Neural progenitor cell (in vitro differentiated cells): ENCODE data around the gene TMEM243. TPM values are rescaled to one million over a fixed set of nuclear protein-coding genes. Genes with fewer than 3 reads are reported as not detected.

ENCODE experiments used
- DNase-seq: peaks from one replicate; pipeline ENCODE4 v3.0.0-alpha.2; 2016; ENCODE audit warnings: low spot score
- H2AFZ ChIP-seq: fragments of 200-600 bp; sonication (generic); replicated peaks from 2 replicates; pipeline ENCODE4 v1.6.1; 2016; ENCODE audit warnings: antibody characterized with exemption
- H3F3A ChIP-seq: fragments of 200-600 bp; sonication (generic); 2 replicates; pipeline ENCODE4 v1.6.1; 2016; ENCODE audit warnings: antibody characterized with exemption, low read depth
- H3K27ac ChIP-seq: fragments of 200-600 bp; sonication (generic); 2 replicates; pipeline ENCODE4 v1.5.1; 2016; ENCODE audit warnings: mild to moderate bottlenecking
- H3K27me3 ChIP-seq: fragments of 200-600 bp; sonication (generic); 2 replicates; pipeline ENCODE4 v1.6.1; 2016; ENCODE audit warnings: mild to moderate bottlenecking, moderate library complexity
- H3K36me3 ChIP-seq: fragments of 200-600 bp; sonication (generic); 2 replicates; pipeline ENCODE4 v1.5.1; 2016
- H3K4me1 ChIP-seq: fragments of 200-600 bp; sonication (generic); 2 replicates; pipeline ENCODE4 v1.6.1; 2016; ENCODE audit warnings: mixed run types
- H3K4me2 ChIP-seq: fragments of 200-600 bp; sonication (generic); 2 replicates; pipeline ENCODE4 v1.6.1; 2016
- H3K4me3 ChIP-seq: fragments of 200-600 bp; sonication (generic); 2 replicates; pipeline ENCODE4 v1.5.1; 2016
- H3K79me2 ChIP-seq: fragments of 200-600 bp; sonication (generic); 2 replicates; pipeline ENCODE4 v1.6.1; 2016; ENCODE audit warnings: low read depth
- H3K9ac ChIP-seq: fragments of 200-600 bp; sonication (generic); 2 replicates; pipeline ENCODE4 v1.6.1; 2016
- H3K9me3 ChIP-seq: fragments of 200-600 bp; sonication (generic); 2 replicates; pipeline ENCODE4 v1.5.1; 2016; ENCODE audit warnings: low read depth
- H4K20me1 ChIP-seq: fragments of 200-600 bp; sonication (generic); 2 replicates; pipeline ENCODE4 v1.6.1; 2016; ENCODE audit warnings: low read depth
- H3K27ac Mint-ChIP-seq: 3 replicates; pipeline ENCODE4 v1.8.0; 2021; ENCODE audit warnings: mixed read lengths
- H3K27me3 Mint-ChIP-seq: 2 replicates; pipeline ENCODE4 v1.8.0; 2022; ENCODE audit warnings: low read depth, mild to moderate bottlenecking, inconsistent platforms, moderate library complexity, mixed read lengths; ENCODE audit not compliant: insufficient read depth
- H3K36me3 Mint-ChIP-seq: 3 replicates; pipeline ENCODE4 v1.8.0; 2021; ENCODE audit warnings: mixed read lengths
- H3K4me1 Mint-ChIP-seq: 3 replicates; pipeline ENCODE4 v1.8.0; 2021; ENCODE audit warnings: mixed read lengths
- H3K4me3 Mint-ChIP-seq: 3 replicates; pipeline ENCODE4 v1.8.0; 2021; ENCODE audit warnings: mild to moderate bottlenecking, moderate library complexity, mixed read lengths
- H3K9me3 Mint-ChIP-seq: 3 replicates; pipeline ENCODE4 v1.8.0; 2020; ENCODE audit warnings: mixed read lengths
- EZH2 ChIP-seq: fragments of 200-600 bp; sonication (generic); IDR thresholded peaks from 2 replicates; pipeline ENCODE4 v1.6.1; 2017; ENCODE audit warnings: antibody characterized with exemption, mild to moderate bottlenecking, moderate library complexity
- EZH2phosphoT487 ChIP-seq: fragments of 200-600 bp; sonication (generic); IDR thresholded peaks from 2 replicates; pipeline ENCODE4 v1.6.1; 2017; ENCODE audit warnings: antibody characterized with exemption
- total RNA-seq: library from RNA; depleted of rRNA; stranded (reverse); fragments of >200 nt; gene quantifications from 2 replicates; pipeline ENCODE4 v1.2.3, GENCODE V29; 2015; ENCODE audit warnings: low replicate concordance
- TF ChIP-seq, protein P1 (sequence below): fragments of 200-600 bp; sonication (generic); IDR thresholded peaks from 2 replicates; pipeline ENCODE4 v1.5.1; 2017; ENCODE audit warnings: antibody characterized with exemption, mild to moderate bottlenecking

The TMEM243 gene
- total RNA-seq, 1 donor from 2014 or later = 30.6 TPM

DNA sequence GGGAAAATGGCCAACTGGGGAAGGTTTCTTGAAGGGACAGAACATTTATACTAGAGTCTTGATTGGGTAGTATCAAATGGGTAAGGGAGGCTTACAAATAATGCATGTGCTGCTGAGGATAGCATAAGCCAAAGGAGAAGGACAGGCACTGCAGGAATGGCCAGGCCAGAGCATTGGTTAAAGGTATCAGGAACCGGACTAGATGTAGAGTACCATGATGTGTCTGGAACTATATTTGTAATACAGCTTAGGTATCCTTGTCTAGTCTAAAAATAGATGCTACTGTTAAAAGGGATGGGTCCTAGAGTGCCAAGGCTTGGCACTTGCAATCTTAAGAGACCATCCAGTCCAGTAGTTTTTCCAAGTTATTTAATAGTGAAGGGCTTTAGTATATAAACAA lies 20.3 kb downstream of the TMEM243 start:
- peaks cover 38% of the 10 kb centered on the region for H3K36me3 ChIP-seq

DNA sequence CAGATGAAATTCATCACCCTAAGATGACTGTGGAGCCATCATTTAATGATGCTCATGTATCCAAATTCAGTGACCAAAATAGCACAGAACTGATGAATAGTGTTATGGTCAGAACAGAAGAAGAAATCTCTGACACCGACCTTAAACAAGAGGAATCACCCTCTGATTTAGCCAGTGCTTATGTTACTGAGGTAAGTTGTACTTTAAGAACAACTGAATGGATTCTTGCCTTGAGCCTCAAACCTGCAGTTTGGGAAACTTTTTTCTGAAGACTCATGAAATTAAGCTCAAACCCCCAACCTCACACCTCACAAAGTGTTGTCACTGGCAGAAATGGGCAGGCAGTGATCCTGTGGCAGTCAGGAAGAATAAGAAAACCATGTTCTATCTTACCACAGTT lies 25.6 kb downstream of the TMEM243 start:
- Mint-ChIP-seq H3K36me3 (peaks cover 62% of the 10 kb centered on the region), H3K9me3 (no peaks in the 10 kb centered on the region), H3K27ac (no peak overlapping the region), H3K4me3 (no peak overlapping the region), H3K27me3 (no peaks in the 10 kb centered on the region), H3K4me1 (no peaks in the 10 kb centered on the region)
- H4K20me1 ChIP-seq = peaks cover 7% of the 10 kb centered on the region
- no peak for DNase-seq
- H3K9me3 ChIP-seq = no peaks in the 10 kb centered on the region
- no peak overlapping the region for H3K9ac ChIP-seq
- H3K36me3 ChIP-seq = peaks cover 49% of the 10 kb centered on the region
- H2AFZ ChIP-seq = no peak overlapping the region
- no peaks in the 10 kb centered on the region for H3K79me2 ChIP-seq
- H3K27me3 ChIP-seq = no peaks in the 10 kb centered on the region
- H3K4me2 ChIP-seq = no peak overlapping the region
- H3K27ac ChIP-seq = no peak overlapping the region
- H3K4me3 ChIP-seq = no peak overlapping the region
- peaks cover 39% of the 10 kb centered on the region for H3F3A ChIP-seq
- TF ChIP-seq EZH2 = no peak
- no peak for TF ChIP-seq EZH2phosphoT487
- TF ChIP-seq, protein P1, sequence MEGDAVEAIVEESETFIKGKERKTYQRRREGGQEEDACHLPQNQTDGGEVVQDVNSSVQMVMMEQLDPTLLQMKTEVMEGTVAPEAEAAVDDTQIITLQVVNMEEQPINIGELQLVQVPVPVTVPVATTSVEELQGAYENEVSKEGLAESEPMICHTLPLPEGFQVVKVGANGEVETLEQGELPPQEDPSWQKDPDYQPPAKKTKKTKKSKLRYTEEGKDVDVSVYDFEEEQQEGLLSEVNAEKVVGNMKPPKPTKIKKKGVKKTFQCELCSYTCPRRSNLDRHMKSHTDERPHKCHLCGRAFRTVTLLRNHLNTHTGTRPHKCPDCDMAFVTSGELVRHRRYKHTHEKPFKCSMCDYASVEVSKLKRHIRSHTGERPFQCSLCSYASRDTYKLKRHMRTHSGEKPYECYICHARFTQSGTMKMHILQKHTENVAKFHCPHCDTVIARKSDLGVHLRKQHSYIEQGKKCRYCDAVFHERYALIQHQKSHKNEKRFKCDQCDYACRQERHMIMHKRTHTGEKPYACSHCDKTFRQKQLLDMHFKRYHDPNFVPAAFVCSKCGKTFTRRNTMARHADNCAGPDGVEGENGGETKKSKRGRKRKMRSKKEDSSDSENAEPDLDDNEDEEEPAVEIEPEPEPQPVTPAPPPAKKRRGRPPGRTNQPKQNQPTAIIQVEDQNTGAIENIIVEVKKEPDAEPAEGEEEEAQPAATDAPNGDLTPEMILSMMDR = no peak
- H3K4me1 ChIP-seq = no peaks in the 10 kb centered on the region

More for the DNA sequence above, 20.3 kb downstream of the TMEM243 start:
- Histone ChIP-seq H3K27ac (no peak overlapping the region), H4K20me1 (no peaks in the 10 kb centered on the region), H3K4me2 (no peak overlapping the region), H3K27me3 (no peaks in the 10 kb centered on the region), H3F3A (peaks cover 68% of the 10 kb centered on the region), H3K4me1 (peaks cover 17% of the 10 kb centered on the region), H3K79me2 (peaks cover 15% of the 10 kb centered on the region), H3K9ac (no peak overlapping the region), H3K4me3 (no peak overlapping the region), H3K9me3 (peaks cover 5% of the 10 kb centered on the region), H2AFZ (no peak overlapping the region)
- Mint-ChIP-seq H3K36me3 (peaks cover 83% of the 10 kb centered on the region), H3K9me3 (peaks cover 19% of the 10 kb centered on the region), H3K4me3 (no peak overlapping the region), H3K27ac (no peak overlapping the region), H3K27me3 (peaks cover 4% of the 10 kb centered on the region), H3K4me1 (no peaks in the 10 kb centered on the region)
- DNase-seq = no peak
- TF ChIP-seq EZH2 (no peak), EZH2phosphoT487 (no peak)
- TF ChIP-seq, protein P1 = no peak

DNA sequence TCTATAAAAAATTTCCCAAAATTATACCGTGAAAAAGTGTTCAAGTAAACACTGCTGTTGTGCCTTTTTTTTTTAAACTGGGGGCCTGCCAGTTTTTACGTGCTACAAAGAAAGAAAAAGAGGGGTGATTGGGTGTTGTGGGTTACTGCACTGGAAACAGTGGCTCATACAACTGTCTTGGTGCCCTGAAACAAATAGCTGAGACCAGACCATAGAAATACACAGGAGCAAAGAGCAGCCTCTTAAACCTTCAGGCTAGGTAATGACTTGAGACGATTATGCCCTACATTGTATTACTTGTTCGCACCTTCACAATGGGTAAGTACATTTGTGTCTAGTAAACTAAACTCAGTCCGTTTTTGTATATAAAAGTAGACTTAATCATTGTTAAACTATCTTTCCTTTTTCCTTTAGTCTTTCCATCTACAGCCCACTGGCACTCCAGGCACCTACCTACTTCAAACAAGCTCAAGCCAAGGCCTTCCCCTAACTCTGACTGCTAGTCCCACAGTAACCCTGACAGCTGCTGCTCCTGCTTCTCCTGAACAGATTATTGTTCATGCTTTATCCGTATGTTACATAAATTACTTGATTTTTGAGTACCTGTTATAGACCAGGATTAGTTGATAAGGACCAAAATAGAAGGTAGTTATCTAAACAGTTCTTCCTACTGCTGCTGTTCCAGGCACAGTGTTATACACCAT lies 26.6 kb downstream of the TMEM243 start:
- Histone ChIP-seq H3K36me3 (peaks cover 43% of the 10 kb centered on the region), H3K4me1 (no peaks in the 10 kb centered on the region), H3F3A (peaks cover 34% of the 10 kb centered on the region), H4K20me1 (peaks cover 10% of the 10 kb centered on the region), H3K4me3 (no peak overlapping the region), H3K9ac (no peak overlapping the region), H3K27me3 (no peaks in the 10 kb centered on the region), H3K9me3 (no peaks in the 10 kb centered on the region), H3K27ac (no peak overlapping the region), H3K4me2 (no peak overlapping the region), H3K79me2 (no peaks in the 10 kb centered on the region), H2AFZ (no peak overlapping the region)
- peaks cover 60% of the 10 kb centered on the region for H3K36me3 Mint-ChIP-seq
- peaks cover 2% of the 10 kb centered on the region for H3K4me1 Mint-ChIP-seq
- H3K9me3 Mint-ChIP-seq = no peaks in the 10 kb centered on the region
- H3K27ac Mint-ChIP-seq = no peak overlapping the region
- DNase-seq = no peak
- TF ChIP-seq EZH2 = no peak
- TF ChIP-seq EZH2phosphoT487 = no peak
- TF ChIP-seq, protein P1 = no peak
- no peak overlapping the region for H3K4me3 Mint-ChIP-seq
- no peaks in the 10 kb centered on the region for H3K27me3 Mint-ChIP-seq
